Duodenal mucosa (tissue), 2 donors: Measurements from ENCODE around the gene CCDC136.

Experiments
- H3K27ac ChIP-seq: one replicate; pipeline ENCODE4 v1.7.0; 2013; ENCODE audit warnings: low read depth, low read length
- H3K27me3 ChIP-seq, 2 donors: one replicate each; pipeline ENCODE4 v1.7.0; 2013; ENCODE audit warnings: low read length in 2 of 2, control low read depth in 1 of 2; ENCODE audit not compliant: insufficient read depth in 2 of 2, control insufficient read depth in 1 of 2
- H3K36me3 ChIP-seq, 2 donors: one replicate each; pipeline ENCODE4 v1.7.0; 2013; ENCODE audit warnings: low read length in 2 of 2, control low read depth in 1 of 2; ENCODE audit not compliant: insufficient read depth in 2 of 2, control insufficient read depth in 1 of 2
- H3K4me1 ChIP-seq, 2 donors: one replicate each; pipeline ENCODE4 v1.7.0; 2013; ENCODE audit warnings: low read length in 2 of 2, control low read depth in 1 of 2; ENCODE audit not compliant: insufficient read depth in 2 of 2, control insufficient read depth in 1 of 2
- H3K4me3 ChIP-seq, 2 donors: one replicate each; pipeline ENCODE4 v1.7.0; 2013; ENCODE audit warnings: low read length in 2 of 2, low read depth in 1 of 2
- H3K9ac ChIP-seq, 2 donors: one replicate each; pipeline ENCODE4 v1.7.0; 2013; ENCODE audit warnings: low read length in 2 of 2, low read depth in 1 of 2
- H3K9me3 ChIP-seq, 2 donors: one replicate each; pipeline ENCODE4 v1.7.0; 2013; ENCODE audit warnings: low read length in 2 of 2, control low read depth in 1 of 2; ENCODE audit not compliant: control insufficient read depth in 1 of 2

The CCDC136 gene

DNA sequence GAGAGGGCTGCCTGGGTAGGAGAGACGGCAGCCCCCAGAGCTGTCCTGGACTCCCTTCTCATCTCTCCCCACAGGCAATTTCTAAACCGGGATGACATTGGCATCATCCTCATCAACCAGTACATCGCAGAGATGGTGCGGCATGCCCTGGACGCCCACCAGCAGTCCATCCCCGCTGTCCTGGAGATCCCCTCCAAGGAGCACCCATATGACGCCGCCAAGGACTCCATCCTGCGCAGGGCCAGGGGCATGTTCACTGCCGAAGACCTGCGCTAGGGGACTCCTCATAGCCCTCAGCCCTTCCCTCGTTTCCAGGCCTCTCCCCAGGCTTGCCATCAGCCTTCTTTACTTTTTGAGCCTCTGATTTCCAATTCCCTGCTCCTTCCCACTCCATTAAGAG is 73.5 kb downstream of the CCDC136 start:
- no peak overlapping the region for H3K9ac ChIP-seq
- peaks cover 23 to 34% of the 10 kb centered on the region in 2 donors for H3K4me1 ChIP-seq
- no peak overlapping the region for H3K27ac ChIP-seq

DNA sequence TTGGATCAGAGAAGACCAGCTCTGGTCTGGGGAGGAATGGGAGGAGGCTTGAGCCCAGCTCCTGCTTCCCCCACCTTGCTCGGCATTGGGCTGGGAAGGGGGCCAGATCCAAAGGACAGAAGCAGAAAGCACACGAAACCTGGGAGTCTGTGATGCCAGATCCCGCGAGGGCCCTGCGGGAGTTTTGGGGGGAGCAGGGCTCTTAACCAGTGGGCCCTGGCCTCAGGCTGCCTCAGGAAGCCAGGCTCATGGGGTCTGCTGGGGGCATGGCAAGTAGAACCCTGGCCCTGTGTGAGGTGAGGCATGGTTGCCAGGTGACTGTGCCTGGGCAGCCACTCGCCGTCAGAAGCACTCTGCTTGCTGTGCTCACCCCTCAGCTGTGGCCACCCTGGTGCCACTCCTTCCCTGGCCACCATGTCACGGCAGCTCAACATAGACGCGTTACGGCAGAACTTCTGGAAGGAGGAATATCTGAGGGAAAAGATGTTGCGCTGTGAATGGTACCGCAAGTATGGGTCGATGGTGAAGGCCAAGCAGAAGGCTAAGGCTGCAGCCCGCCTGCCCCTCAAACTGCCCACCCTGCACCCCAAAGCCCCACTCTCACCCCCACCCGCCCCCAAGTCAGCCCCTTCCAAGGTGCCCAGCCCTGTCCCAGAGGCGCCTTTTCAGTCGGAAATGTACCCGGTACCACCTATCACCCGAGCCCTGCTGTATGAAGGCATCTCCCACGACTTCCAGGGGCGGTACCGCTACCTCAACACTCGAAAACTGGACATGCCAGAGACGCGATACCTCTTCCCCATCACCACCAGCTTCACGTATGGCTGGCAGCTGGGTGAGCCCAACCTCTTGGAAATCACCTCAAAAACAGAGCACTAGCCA is 74.5 kb downstream of the CCDC136 start:
- Histone ChIP-seq H3K27ac (no peak overlapping the region), H3K27me3 (no peaks in the 10 kb centered on the region), H3K4me1 (peaks cover 23 to 36% of the 10 kb centered on the region in 2 donors), H3K9me3 (no peaks in the 10 kb centered on the region), H3K36me3 (peaks cover 5 to 20% of the 10 kb centered on the region in 2 donors), H3K9ac (no peak overlapping the region), H3K4me3 (no peak overlapping the region)

More for the DNA sequence above, 73.5 kb downstream of the CCDC136 start:
- H3K4me3 ChIP-seq, result no peak overlapping the region
- no peaks in the 10 kb centered on the region for H3K27me3 ChIP-seq
- no peaks in the 10 kb centered on the region for H3K9me3 ChIP-seq
- peaks cover 5 to 20% of the 10 kb centered on the region in 2 donors for H3K36me3 ChIP-seq

DNA sequence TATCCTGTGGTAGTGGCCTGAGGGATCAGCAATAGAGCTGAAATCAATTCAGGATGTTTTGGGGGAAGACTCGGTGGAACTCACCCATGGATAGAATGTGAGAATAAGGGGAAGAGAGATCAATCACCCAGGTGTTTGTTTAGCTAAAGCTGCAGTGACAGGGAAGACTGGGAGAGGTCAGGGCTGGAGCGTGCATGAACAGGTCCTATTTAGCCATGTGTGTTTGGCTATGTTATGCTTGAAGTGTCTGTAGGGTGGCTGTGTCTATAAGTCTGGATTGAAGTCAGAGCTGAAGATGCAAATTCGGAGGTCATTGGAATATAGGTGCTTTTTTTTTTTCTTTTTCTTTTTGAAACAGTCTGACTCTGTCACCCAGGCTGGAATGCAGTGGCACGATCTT is 75.5 kb downstream of the CCDC136 start:
- Histone ChIP-seq H3K4me1 (peaks cover 19 to 33% of the 10 kb centered on the region in 2 donors), H3K9me3 (no peaks in the 10 kb centered on the region), H3K27ac (no peak overlapping the region)

DNA sequence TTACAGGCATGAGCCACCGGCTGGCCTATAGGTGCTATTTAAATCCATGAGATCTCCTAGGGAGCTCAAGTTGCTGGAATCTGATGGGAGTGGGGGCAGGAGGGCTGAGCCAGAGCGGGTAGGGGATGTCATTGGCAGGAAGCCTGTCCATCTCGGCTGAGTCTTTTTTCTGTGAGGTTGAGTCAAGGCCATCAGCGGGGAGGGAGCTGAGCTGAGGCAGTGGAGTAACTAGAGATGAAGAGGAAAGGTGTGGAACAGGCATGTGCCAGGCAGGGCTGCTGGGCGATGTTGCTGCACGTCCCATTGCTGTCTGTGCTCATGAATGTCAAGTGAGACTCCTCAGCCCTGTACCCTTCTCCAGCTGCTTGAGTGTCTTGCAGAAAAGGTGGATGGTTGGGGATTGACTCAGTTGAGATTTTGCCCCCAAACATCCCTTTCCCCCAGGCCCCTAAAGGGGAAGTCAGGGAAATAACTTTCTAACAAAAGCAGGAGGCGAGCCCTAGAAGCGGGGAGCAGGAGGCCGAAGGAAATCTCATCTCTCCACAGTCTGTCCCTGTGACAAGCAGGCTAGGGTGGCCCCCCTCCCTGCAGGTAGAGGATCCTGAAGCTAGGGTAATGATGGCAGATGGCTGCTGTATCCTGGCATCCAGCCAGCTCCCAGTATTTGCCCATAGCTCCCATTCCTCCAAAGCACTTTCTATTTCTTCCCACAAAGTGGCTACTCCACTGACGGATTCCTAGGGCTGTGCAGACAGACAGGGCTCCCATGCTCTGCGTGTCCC is 76.3 kb downstream of the CCDC136 start:
- H3K9ac ChIP-seq, result no peak overlapping the region
- no peaks in the 10 kb centered on the region for H3K27me3 ChIP-seq
- peaks cover 24 to 33% of the 10 kb centered on the region in 2 donors for H3K4me1 ChIP-seq
- H3K27ac ChIP-seq, result no peak overlapping the region
- H3K36me3 ChIP-seq, result peaks cover 5 to 20% of the 10 kb centered on the region in 2 donors
- H3K4me3 ChIP-seq, result no peak overlapping the region
- no peaks in the 10 kb centered on the region for H3K9me3 ChIP-seq

More for the DNA sequence above, 75.5 kb downstream of the CCDC136 start:
- Histone ChIP-seq H3K9ac (no peak overlapping the region), H3K4me3 (no peak overlapping the region), H3K36me3 (peaks cover 5 to 20% of the 10 kb centered on the region in 2 donors), H3K27me3 (no peaks in the 10 kb centered on the region)

DNA sequence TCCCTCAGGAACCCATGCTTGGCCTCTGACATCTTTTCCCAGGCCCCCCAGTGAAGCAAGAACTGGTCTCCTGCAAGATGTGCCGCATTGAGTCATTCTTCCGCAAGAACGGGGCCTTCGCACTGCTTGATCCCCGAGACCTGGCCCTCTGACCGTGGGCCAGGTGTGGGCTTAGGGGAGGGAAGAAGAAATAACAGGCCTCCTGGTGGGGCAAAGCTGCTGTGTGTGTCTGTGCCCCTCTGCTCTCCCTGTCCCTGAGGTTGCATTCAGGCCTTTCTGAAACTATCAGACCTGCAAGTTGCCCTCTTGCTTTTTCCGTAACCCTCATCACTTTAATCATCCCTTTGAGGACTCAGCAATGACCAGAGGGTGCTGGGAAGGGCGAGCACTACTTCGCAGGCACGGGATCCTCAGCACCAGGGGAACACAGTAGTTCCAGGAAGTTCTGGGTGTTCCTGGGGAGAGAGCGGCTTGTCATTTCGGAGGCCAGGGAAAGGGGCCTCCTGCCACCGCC is 76.9 kb downstream of the CCDC136 start:
- H3K9ac ChIP-seq, result peak overlapping the region in 1 of 2 donors; percentile 40
- H3K27ac ChIP-seq, result no peak overlapping the region
- peaks cover 25 to 27% of the 10 kb centered on the region in 2 donors for H3K4me1 ChIP-seq
- H3K36me3 ChIP-seq, result peaks cover 5 to 20% of the 10 kb centered on the region in 2 donors
- H3K4me3 ChIP-seq, result peak overlapping the region; percentile 62 to 74
- H3K9me3 ChIP-seq, result no peaks in the 10 kb centered on the region
- no peaks in the 10 kb centered on the region for H3K27me3 ChIP-seq

DNA sequence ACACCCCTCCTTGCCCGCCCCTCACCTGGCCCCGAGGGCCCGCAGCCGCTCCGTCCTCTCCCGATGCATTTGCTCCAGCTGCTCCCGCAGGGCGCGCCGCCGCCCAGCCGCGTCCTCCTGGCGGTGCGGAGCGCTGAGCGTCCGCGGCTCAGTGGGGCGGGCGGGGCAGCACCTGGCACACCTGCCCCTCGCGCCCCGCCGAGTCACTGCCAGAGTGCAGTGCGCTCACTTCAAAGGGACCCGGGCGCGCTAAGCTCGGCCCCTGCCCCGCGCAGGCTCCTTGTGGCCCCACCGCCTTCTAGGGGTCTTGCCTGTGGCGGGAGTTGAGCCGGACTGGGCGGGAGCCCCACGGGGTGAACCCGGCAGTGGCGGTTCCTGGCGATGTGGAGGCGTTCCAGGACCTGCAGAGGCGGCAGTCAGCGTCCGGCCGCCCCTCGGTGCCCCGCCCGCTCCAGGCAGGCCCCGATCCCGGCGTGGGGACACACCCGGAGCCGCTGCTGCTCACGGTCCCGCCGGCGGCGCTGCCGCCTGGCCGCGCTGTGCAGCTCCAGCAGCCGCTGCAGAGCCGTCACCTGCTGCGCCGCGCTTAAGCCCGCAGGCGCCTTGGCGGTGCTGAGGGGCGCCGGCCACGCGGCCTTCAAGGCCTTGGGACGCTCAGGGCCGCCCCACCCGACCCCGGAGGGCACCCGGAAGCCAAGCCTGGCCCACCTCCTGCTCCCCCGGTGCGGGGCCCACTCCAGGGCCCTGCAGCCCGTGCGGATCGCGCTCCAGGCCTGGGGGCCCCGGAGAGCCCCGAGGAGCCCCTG is 77.6 kb downstream of the CCDC136 start:
- Histone ChIP-seq H3K9ac (peak overlapping the region in 1 of 2 donors; percentile 38), H3K4me1 (peaks cover 23% of the 10 kb centered on the region in 2 donors), H3K9me3 (no peaks in the 10 kb centered on the region), H3K27me3 (no peaks in the 10 kb centered on the region), H3K36me3 (peaks cover 5 to 20% of the 10 kb centered on the region in 2 donors), H3K4me3 (peak overlapping the region; percentile 62 to 74), H3K27ac (no peak overlapping the region)

DNA sequence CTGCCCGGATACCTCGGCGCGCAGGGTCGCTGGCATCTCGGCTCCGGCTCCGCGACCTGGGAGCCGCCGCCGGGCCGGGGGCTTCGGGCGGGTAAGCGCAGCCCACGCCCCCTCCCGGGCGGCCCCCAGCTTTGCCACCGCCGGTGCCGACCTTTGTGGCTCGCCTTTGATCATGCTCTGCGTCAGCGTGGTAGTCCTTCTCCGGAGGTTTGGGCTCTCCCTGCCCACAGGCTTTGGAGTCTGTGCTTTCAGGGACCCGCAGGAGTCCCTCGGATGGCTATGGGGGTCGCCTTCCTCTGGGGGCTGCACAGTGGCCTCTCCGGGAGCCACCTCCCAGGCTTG is 78.1 kb downstream of the CCDC136 start:
- Histone ChIP-seq H3K27ac (no peak overlapping the region), H3K36me3 (peaks cover 4 to 18% of the 10 kb centered on the region in 2 donors), H3K27me3 (no peaks in the 10 kb centered on the region), H3K4me1 (peaks cover 25 to 28% of the 10 kb centered on the region in 2 donors), H3K9me3 (no peaks in the 10 kb centered on the region), H3K9ac (peak overlapping the region in 1 of 2 donors; percentile 38), H3K4me3 (peak overlapping the region; percentile 62 to 74)

DNA sequence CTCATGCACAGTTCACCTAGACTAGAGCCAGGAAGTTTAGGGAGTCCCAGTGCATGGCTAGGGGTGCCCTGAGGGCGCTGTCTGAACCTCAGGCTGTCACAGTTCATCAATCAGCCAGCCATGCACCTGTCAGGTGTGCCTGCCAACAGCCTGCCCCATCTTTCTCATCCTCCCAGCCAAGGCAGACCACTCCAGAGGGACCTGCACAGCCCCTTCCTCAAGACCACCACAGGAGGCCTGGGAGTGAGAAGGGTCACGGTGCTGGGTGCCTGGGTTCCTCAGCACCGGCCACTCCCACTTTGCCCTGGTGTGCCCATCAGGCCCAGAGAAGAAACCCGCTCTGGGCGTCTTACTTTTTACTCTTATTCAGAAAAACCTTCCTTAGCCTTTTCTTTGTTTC is 79.3 kb downstream of the CCDC136 start:
- Histone ChIP-seq H3K9me3 (no peaks in the 10 kb centered on the region), H3K4me3 (no peak overlapping the region), H3K36me3 (peaks cover 0 to 7% of the 10 kb centered on the region in 2 donors), H3K9ac (no peak overlapping the region), H3K27me3 (no peaks in the 10 kb centered on the region), H3K27ac (no peak overlapping the region), H3K4me1 (peaks cover 32 to 36% of the 10 kb centered on the region in 2 donors)
